HG03378 (cell line): ENCODE results near the gene ATG14.
"Not testable (repeated sequence)": the region's sequence is repeated elsewhere in the genome, so short reads cannot be mapped to it uniquely, and the experiment has no call there.

Experiments used
- ATAC-seq: cut with Tn5 transposase; IDR thresholded peaks from one replicate; pipeline ENCODE4 v1.9.1; 2021; ENCODE audit warnings: mild to moderate bottlenecking, moderate library complexity; ENCODE audit not compliant: unreplicated experiment

Gene ATG14

GRCh38 chr14:55388160-55388559 lies 23.5 kb downstream of the ATG14 start:
- ATAC-seq: no peak

- no peak for ATAC-seq
Measured at GRCh38 chr14:55387121-55387520, 24.5 kb downstream of the ATG14 start.

GRCh38 chr14:55386037-55386808 lies 25.4 kb downstream of the ATG14 start:
- no peak for ATAC-seq

- ATAC-seq: no peak
Measured at GRCh38 chr14:55384536-55384935, 27.1 kb downstream of the ATG14 start.

- no peak for ATAC-seq
Measured at GRCh38 chr14:55383541-55384140, 28.0 kb downstream of the ATG14 start.

GRCh38 chr14:55383056-55383466 lies 28.6 kb downstream of the ATG14 start:
- not testable (repeated sequence) for ATAC-seq

- ATAC-seq: no peak
Measured at GRCh38 chr14:55382483-55382882, 29.1 kb downstream of the ATG14 start.

- no peak for ATAC-seq
Measured at GRCh38 chr14:55381561-55381960, 30.1 kb downstream of the ATG14 start.

- no peak for ATAC-seq
Measured at GRCh38 chr14:55381040-55381439, 30.6 kb downstream of the ATG14 start.

GRCh38 chr14:55377236-55377635 lies 34.4 kb downstream of the ATG14 start:
- no peak for ATAC-seq

- no peak for ATAC-seq
Measured at GRCh38 chr14:55374771-55375170, 36.9 kb downstream of the ATG14 start.

- ATAC-seq: peak; percentile 60
Measured at GRCh38 chr14:55373784-55374705, 37.6 kb downstream of the ATG14 start.

GRCh38 chr14:55372825-55373224 lies 38.8 kb downstream of the ATG14 start:
- no peak for ATAC-seq

- no peak for ATAC-seq
Measured at GRCh38 chr14:55372423-55372822, 39.2 kb downstream of the ATG14 start.

- no peak for ATAC-seq
Measured at GRCh38 chr14:55370883-55371455, 40.7 kb downstream of the ATG14 start.

GRCh38 chr14:55366271-55366670 lies 45.4 kb downstream of the ATG14 start:
- no peak for ATAC-seq

GRCh38 chr14:55361190-55361589 lies 50.4 kb downstream of the ATG14 start:
- no peak for ATAC-seq

GRCh38 chr14:55359307-55359706 lies 52.3 kb downstream of the ATG14 start:
- no peak for ATAC-seq

- no peak for ATAC-seq
Measured at GRCh38 chr14:55356913-55357312, 54.7 kb downstream of the ATG14 start.

GRCh38 chr14:55355922-55356321 lies 55.7 kb downstream of the ATG14 start:
- no peak for ATAC-seq

- peak; percentile 63 for ATAC-seq
Measured at GRCh38 chr14:55354500-55354899, 57.1 kb downstream of the ATG14 start.
